RWPE2 (cell line): ENCODE measurements around the gene OBSCN.
A peak's percentile ranks its signal among the peaks of the same experiment; 100 is the strongest.
"Not testable (repeated sequence)": the region's sequence is repeated elsewhere in the genome, so short reads cannot be mapped to it uniquely, and the experiment has no call there.

Experiments used
- ATAC-seq: fragments of 200-7000 bp; cut with Tn5 transposase; 3 replicates; pipeline ENCODE4 v1.9.1; 2021; ENCODE audit warnings: low read depth
- DNase-seq: peaks from one replicate; pipeline ENCODE4 v3.0.0-alpha.2; 2020; ENCODE audit warnings: low spot score
- H3K27ac ChIP-seq: fragments of 450-650 bp; 2 replicates; pipeline ENCODE4 v1.5.1; 2017; ENCODE audit warnings: mild to moderate bottlenecking; ENCODE audit not compliant: poor library complexity, severe bottlenecking
- H3K27me3 ChIP-seq: fragments of 250-450 bp; sonication (Bioruptor Pico); 2 replicates; pipeline ENCODE4 v1.5.1; 2021; ENCODE audit warnings: mild to moderate bottlenecking, moderate library complexity; ENCODE audit not compliant: insufficient read depth, poor library complexity, severe bottlenecking
- H3K36me3 ChIP-seq: fragments of 250-450 bp; sonication (Bioruptor Pico); 2 replicates; pipeline ENCODE4 v1.5.1; 2020; ENCODE audit warnings: low read depth, mild to moderate bottlenecking, moderate library complexity
- H3K4me1 ChIP-seq: fragments of 250-450 bp; sonication (Bioruptor Pico); 2 replicates; pipeline ENCODE4 v1.5.1; 2021; ENCODE audit warnings: mild to moderate bottlenecking, moderate library complexity; ENCODE audit not compliant: insufficient read depth, poor library complexity, severe bottlenecking
- H3K4me3 ChIP-seq: fragments of 250-450 bp; sonication (Bioruptor Pico); 2 replicates; pipeline ENCODE4 v1.5.1; 2021; ENCODE audit warnings: mild to moderate bottlenecking, moderate library complexity; ENCODE audit not compliant: severe bottlenecking
- H3K9me3 ChIP-seq: fragments of 250-450 bp; sonication (Bioruptor Pico); 2 replicates; pipeline ENCODE4 v1.5.1; 2021; ENCODE audit warnings: mild to moderate bottlenecking, moderate library complexity; ENCODE audit not compliant: severe bottlenecking
- CTCF ChIP-seq: fragments of 450-650 bp; IDR thresholded peaks from one replicate; pipeline ENCODE4 v1.5.1; 2017; ENCODE audit warnings: mild to moderate bottlenecking, moderate library complexity; ENCODE audit not compliant: poor library complexity, severe bottlenecking

OBSCN gene

GRCh38 chr1:228226141-228226874 lies 18.5 kb downstream of the OBSCN start:
- Histone ChIP-seq H3K27me3 (no peaks in the 10 kb centered on the region), H3K9me3 (no peaks in the 10 kb centered on the region), H3K36me3 (peaks cover 5% of the 10 kb centered on the region; the same call in 1 of the 2 replicates), H3K4me3 (no peak overlapping the region), H3K27ac (no peak overlapping the region), H3K4me1 (peaks cover 15% of the 10 kb centered on the region)
- DNase-seq (no peak), ATAC-seq (no peak)
- no peak for TF ChIP-seq CTCF

GRCh38 chr1:228226956-228227791 lies 19.3 kb downstream of the OBSCN start:
- peak overlapping the region; percentile 87 for H3K27ac ChIP-seq
- no peak overlapping the region for H3K4me3 ChIP-seq
- H3K9me3 ChIP-seq: no peaks in the 10 kb centered on the region
- no peaks in the 10 kb centered on the region for H3K27me3 ChIP-seq
- no peak for TF ChIP-seq CTCF
- H3K4me1 ChIP-seq: peaks cover 15% of the 10 kb centered on the region
- ATAC-seq: no peak
- DNase-seq: no peak
- H3K36me3 ChIP-seq: peaks cover 5% of the 10 kb centered on the region; the same call in 1 of the 2 replicates

- H3K9me3 ChIP-seq, H3K4me3 ChIP-seq, ATAC-seq, H3K36me3 ChIP-seq, DNase-seq, H3K27me3 ChIP-seq: not testable (repeated sequence)
- peaks cover 15% of the 10 kb centered on the region for H3K4me1 ChIP-seq
- H3K27ac ChIP-seq: peak overlapping the region; percentile 87
These were observed 20.3 kb downstream of the OBSCN start for GRCh38 chr1:228228147-228228546.

- H3K27me3 ChIP-seq: no peaks in the 10 kb centered on the region
- peaks cover 5% of the 10 kb centered on the region; the same call in 1 of the 2 replicates for H3K36me3 ChIP-seq
- TF ChIP-seq CTCF: no peak
- H3K4me3 ChIP-seq: no peak overlapping the region
- no peaks in the 10 kb centered on the region for H3K9me3 ChIP-seq
- H3K4me1 ChIP-seq: peaks cover 15% of the 10 kb centered on the region
- no peak for DNase-seq
- H3K27ac ChIP-seq: peak overlapping the region; percentile 87
- peak; percentile 92 for ATAC-seq
These were observed 20.8 kb downstream of the OBSCN start for GRCh38 chr1:228228601-228229074.

GRCh38 chr1:228231189-228231588 lies 23.3 kb downstream of the OBSCN start:
- Histone ChIP-seq H3K4me3 (no peak overlapping the region), H3K4me1 (peaks cover 15% of the 10 kb centered on the region), H3K36me3 (peaks cover 5% of the 10 kb centered on the region; the same call in 1 of the 2 replicates), H3K27ac (no peak overlapping the region), H3K27me3 (no peaks in the 10 kb centered on the region), H3K9me3 (no peaks in the 10 kb centered on the region)
- ATAC-seq (no peak), DNase-seq (no peak)
- TF ChIP-seq CTCF: no peak
